Prostate gland (tissue), 2 donors: ENCODE results near the gene SCARB1. TPM values are rescaled to one million over a fixed set of nuclear protein-coding genes. Genes with fewer than 3 reads are reported as not detected.

ENCODE experiments used
- DNase-seq: peaks from one replicate; pipeline ENCODE4 v3.0.0-alpha.2; 2019; ENCODE audit warnings: low spot score
- H3K27ac ChIP-seq, 2 donors: fragments of 200-600 bp; sonication (generic); 2 replicates each; pipeline ENCODE4 v1.5.1; 2017 to 2019
- H3K27me3 ChIP-seq: fragments of 200-600 bp; sonication (generic); replicated peaks from 2 replicates; pipeline ENCODE4 v1.5.1; 2019; ENCODE audit not compliant: insufficient read depth
- H3K36me3 ChIP-seq, 2 donors: fragments of 200-600 bp; sonication (generic); 1 replicate in 1 of 2; 2 replicates in 1 of 2; pipeline versions ENCODE4 v1.5.1 to v1.8.1; 2017 to 2019
- H3K4me1 ChIP-seq: fragments of 200-600 bp; sonication (generic); replicated peaks from 2 replicates; pipeline ENCODE4 v1.5.1; 2019
- H3K4me3 ChIP-seq, 2 donors: fragments of 200-600 bp; sonication (generic); 2 replicates each; pipeline ENCODE4 v1.5.1; 2017 to 2019
- H3K9me3 ChIP-seq: fragments of 200-600 bp; sonication (generic); 2 replicates; pipeline ENCODE4 v1.5.1; 2017
- CTCF ChIP-seq, 4 experiments: fragments of 200-600 bp in 2 of 4; fragments of 450-650 bp in 2 of 4; sonication (generic) in 2 of 4; IDR thresholded peaks; 1 replicate in 3 of 4; 2 replicates in 1 of 4; pipeline ENCODE4 v1.5.1; 2016 to 2019; ENCODE audit warnings: antibody characterized with exemption in 4 of 4, mild to moderate bottlenecking in 2 of 4, moderate library complexity in 2 of 4
- POLR2A ChIP-seq: fragments of 450-650 bp; IDR thresholded peaks from one replicate; pipeline ENCODE4 v1.6.1; 2016; ENCODE audit warnings: antibody characterized with exemption, mild to moderate bottlenecking
- POLR2AphosphoS5 ChIP-seq: sonication (generic); formaldehyde crosslinking; IDR thresholded peaks from one replicate; pipeline ENCODE4 v1.6.1; 2017; ENCODE audit warnings: antibody characterized with exemption
- WGBS: methylation state at CpG from one replicate; pipeline ENCODE4 v1.1.5; 2018; 5-methylcytosine and 5-hydroxymethylcytosine counted together
- intact Hi-C: fragments of 100-400 bp; cut with DNase I; formaldehyde crosslinking; loops from one replicate; pipeline ENCODE4 v1.14.2; 2022
- total RNA-seq, 2 donors: library from RNA; depleted of rRNA; stranded (reverse); fragments of >200 nt; gene quantifications; one replicate each; pipeline ENCODE4 v1.1.0, GENCODE V29; 2016

Gene SCARB1
- total RNA-seq, 2 donors from 2014 or later, result 28.0 to 44.4 TPM

- TF ChIP-seq POLR2AphosphoS5 (no peak), POLR2A (no peak), CTCF (IDR thresholded peaks at IDR 0.05) (no peak)
- intact Hi-C loops, result no loop called here
- Histone ChIP-seq H3K4me1 (peaks cover 5% of the 10 kb centered on the region), H3K27ac (no peak overlapping the region), H3K9me3 (no peaks in the 10 kb centered on the region), H3K27me3 (no peaks in the 10 kb centered on the region), H3K4me3 (no peak overlapping the region), H3K36me3 (no peaks in the 10 kb centered on the region)
- 84% methylated on average over 10 of the region's 10 CpGs for WGBS
- DNase-seq, result no peak
These were observed 111.0 kb downstream of the SCARB1 start for GRCh38 chr12:124752437-124753227.

- WGBS, result 89% methylated on average over 14 of the region's 14 CpGs
- TF ChIP-seq CTCF (IDR thresholded peaks at IDR 0.05) (no peak), POLR2AphosphoS5 (no peak), POLR2A (no peak)
- intact Hi-C loops, result no loop called here
- H3K9me3 ChIP-seq, result no peaks in the 10 kb centered on the region
- DNase-seq, result no peak
- no peaks in the 10 kb centered on the region for H3K36me3 ChIP-seq
- peaks cover 8% of the 10 kb centered on the region for H3K4me1 ChIP-seq
- no peaks in the 10 kb centered on the region for H3K27me3 ChIP-seq
- no peak overlapping the region for H3K27ac ChIP-seq
- no peak overlapping the region for H3K4me3 ChIP-seq
These were observed 111.9 kb downstream of the SCARB1 start for GRCh38 chr12:124751654-124752355.

GRCh38 chr12:124750787-124751471 lies 112.7 kb downstream of the SCARB1 start:
- no peaks in the 10 kb centered on the region for H3K36me3 ChIP-seq
- TF ChIP-seq POLR2A (no peak), POLR2AphosphoS5 (no peak), CTCF (IDR thresholded peaks at IDR 0.05) (no peak)
- no peak overlapping the region for H3K4me3 ChIP-seq
- no peaks in the 10 kb centered on the region for H3K27me3 ChIP-seq
- WGBS, result 66% methylated on average over 19 of the region's 19 CpGs
- no peaks in the 10 kb centered on the region for H3K9me3 ChIP-seq
- no peak for DNase-seq
- H3K4me1 ChIP-seq, result peaks cover 17% of the 10 kb centered on the region
- intact Hi-C loops, result no loop called here
- H3K27ac ChIP-seq, result no peak overlapping the region

GRCh38 chr12:124750149-124750656 lies 113.5 kb downstream of the SCARB1 start:
- 91% methylated on average over 10 of the region's 10 CpGs for WGBS
- H3K4me3 ChIP-seq, result no peak overlapping the region
- H3K9me3 ChIP-seq, result no peaks in the 10 kb centered on the region
- TF ChIP-seq CTCF (IDR thresholded peaks at IDR 0.05) (no peak), POLR2A (no peak), POLR2AphosphoS5 (no peak)
- no peaks in the 10 kb centered on the region for H3K27me3 ChIP-seq
- peaks cover 17% of the 10 kb centered on the region for H3K4me1 ChIP-seq
- H3K36me3 ChIP-seq, result no peaks in the 10 kb centered on the region
- no peak overlapping the region for H3K27ac ChIP-seq
- intact Hi-C loops, result no loop called here
- DNase-seq, result no peak
